NCI-H1105 (cell line): Measurements from ENCODE around the gene LMAN2L.
A peak's percentile ranks its signal among the peaks of the same experiment; 100 is the strongest.
"Not testable (repeated sequence)": the region's sequence is repeated elsewhere in the genome, so short reads cannot be mapped to it uniquely, and the experiment has no call there.

Experiments used
- DNase-seq: peaks from one replicate; lab custom pipeline; 2025; lab: John Stamatoyannopoulos, UW

The LMAN2L gene

DNA sequence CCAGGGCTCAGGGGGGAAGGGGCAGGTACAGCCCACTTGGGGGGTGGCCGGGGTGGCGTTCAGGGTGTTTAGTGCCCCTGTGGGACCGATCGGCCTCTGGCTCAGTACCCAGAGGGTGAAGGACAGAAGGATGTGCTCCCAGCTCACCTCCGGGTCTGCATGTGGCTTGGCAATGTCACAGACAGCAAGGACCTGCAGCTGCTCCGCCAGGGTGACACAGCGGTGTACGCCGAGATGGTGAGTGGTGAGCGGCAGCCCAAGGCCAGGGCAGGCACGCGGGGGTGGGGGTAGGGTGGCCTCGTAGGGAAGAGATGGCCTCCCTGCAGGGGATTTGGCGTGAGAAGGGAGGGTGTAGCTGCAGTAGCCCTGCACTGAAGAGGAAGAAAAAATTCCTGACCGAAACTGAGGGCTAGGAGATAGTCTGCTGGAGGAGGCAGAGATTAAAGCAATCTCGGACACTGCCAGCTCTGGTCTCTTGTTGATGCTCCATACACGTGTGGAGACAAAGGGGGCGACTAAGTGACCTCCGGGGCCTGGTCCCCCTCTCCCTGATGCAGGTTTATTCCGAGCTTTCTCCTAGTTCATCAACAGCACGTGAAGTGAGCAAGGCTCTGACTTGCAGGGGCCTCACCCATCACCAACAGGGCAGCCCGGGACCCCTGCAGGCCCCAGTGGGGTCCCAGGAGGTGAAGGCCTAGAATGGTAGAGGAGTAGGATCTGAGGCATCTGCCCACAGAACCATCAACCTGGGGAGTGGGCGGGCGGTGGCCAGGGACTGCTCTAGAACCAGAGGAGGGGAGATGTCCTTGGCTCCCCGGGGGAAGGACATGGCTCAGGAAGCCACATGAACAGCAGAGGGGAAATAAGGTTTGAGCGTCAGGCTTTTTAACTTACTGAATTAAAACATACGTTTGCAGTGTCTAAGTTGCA, 51.9 kb downstream of the LMAN2L start:
- DNase-seq, result no peak

DNA sequence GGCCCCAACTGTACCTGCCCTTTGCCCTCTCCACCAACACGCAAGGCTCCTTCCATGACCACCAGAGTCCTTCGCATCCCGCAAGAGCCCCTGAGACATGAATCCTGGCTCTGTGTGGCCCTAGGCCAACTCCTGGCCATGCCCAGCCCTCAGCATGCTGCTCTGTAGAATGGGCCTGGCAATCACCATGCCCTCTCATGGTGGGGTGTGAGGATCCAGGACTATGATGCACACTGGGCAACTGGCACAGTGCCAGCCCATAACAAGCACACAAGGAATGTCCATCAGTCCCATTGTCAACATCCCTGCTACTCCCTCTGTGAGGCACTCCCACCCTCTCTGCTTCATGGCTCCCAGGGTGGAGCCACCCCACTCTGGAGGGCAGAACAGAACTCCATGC, 52.6 kb downstream of the LMAN2L start:
- no peak for DNase-seq

DNA sequence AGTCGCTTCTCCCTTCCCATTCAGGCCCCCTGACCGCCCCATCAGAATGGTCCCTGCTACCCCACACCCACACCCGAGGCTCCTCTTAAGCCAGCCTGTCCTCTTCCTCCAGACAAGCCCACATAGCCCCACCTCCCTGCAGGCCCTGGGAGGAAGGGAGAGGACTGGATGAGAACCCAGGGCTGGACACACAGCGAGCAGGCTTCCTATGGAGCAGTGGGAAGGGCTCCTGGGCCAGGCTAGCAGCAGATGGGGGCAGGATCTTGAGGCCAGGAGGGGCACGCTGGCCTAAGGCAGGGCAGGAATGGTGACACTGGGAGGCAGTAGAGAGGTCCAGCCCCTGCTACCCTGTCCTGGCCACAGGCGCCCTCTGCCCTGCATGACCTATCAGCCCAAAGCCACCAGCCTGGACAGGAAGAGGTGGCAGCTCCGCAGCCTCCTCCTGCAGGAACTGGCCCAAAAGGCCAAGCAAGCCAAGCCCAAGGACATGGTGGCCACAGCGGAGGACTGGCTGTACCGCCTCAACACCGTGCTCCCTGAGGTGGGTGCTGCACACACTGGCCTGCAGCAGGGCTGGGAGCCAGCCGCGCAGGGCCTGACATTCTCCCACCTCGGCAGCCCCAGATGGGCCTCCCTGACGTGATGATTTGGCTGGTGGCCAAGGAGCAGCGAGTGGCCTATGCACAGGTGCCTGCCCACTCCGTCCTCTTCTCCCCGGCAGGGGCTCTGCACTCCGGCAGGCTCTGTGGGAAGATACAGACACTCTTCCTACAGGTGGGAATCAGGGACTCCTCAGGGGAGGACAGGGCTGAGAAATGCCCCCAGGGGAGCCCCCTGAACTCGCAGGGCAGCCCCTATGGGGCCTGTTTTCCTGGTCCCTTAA, 54.0 kb downstream of the LMAN2L start:
- DNase-seq, result peak; percentile 78

DNA sequence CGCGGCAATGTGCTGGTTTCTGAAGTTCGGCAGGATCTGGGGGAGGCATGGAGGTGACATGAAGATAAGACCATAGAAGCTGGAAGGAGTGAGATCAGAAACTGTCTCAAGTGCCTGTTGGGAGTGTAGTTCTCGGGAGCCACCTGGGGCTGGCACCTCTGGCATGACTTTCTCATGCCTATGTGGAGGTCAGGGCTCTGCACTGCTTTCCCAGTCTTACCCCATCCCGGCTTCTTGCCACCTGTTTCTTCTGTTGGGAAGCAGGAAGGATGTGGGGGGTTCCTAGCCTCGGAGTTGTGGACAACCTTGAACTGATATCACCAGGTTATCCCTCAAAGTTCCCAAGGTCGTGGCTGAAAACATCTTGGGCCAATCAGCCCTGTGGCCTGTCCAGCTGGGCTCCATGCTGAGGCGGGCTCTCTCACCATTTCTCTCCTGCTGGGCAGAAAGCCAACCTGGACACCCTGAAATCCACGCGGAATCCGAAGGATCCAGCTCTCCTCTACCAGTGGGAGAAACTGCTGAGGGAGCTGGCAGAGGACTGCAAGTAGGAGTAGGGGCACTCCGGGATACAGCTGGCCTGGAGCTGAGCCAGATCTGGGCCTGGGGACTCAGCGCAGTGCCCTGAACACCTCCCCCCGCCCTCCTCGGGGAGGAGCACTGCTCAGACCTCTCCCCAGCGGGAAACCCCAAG, 54.8 kb downstream of the LMAN2L start:
- peak; percentile 4 for DNase-seq

DNA sequence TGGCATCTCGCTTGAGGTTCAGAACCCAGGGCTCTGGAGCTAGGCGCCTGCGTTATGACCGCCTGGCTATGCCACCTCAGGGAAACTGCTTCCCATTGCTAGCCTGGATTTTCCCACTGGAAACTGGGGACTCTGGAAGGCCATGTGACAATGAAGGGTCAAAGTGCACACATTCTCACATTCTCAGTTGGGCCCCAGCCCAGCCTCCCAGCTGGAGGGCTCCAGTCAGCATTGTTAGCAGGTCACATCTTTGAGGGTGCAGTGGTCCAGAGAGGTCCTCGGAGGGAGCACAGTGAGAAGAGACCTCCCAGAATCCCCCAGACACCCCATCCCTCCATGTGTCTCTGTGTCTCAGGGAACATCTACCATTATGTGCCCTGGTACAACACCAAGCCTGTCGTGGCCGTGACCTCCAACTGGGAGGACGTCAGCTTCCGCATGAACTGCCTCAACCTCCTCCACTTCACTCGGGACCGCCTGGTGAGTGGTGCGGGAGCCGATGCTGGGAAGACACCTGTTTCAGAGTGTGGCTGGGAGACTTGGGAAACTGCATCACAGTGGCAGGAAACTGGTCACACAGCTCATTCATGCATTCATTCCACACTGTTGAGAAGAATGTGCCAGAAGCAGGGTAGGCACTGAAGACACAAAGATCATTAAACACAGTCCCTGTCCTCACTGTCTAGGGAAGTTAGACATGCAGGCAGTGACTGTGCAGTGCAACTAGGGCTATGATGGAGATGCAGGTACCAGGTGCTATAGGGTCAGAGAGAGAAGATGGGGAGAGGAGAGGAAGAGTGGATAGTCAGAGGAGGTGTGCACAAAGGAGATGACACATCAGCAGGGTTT, 55.7 kb downstream of the LMAN2L start:
- no peak for DNase-seq

DNA sequence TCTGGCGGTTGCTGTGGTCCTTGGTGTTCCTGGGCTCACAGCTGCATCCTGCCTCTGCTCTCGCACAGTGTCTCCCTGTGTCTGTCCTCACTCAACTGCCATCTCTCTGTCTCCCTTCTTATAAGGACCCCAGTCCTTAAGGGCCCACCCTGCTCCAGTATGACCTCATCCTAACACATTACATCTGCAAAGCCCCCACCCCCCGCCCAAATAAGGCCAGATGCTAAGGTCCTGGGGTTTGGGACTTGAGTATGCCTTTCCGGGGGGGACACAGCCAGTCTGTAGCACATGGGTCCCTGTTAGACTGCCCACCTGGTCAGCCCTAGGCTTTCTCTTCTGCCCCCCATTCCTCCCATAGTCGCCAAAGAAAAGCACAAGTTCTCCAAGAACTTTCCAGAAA, 56.6 kb downstream of the LMAN2L start:
- no peak for DNase-seq

DNA sequence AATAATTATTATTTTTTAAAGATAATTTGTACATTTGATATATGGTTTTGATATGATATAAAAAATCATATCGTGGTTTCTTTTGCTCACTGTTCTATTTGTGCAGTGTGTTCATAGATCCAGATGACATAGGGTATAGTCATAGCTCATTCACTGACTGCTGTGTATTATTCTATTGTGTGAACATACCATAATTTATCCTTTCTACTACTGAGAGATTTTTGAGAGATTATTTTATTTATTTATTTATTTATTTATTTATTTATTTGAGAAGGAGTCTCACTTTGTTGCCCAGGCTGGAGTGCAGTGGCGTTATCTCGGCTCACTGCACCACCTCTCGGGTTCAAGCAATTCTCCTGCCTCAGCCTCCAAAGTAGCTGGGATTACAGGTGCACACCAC, 58.3 kb downstream of the LMAN2L start:
- DNase-seq, result no peak

DNA sequence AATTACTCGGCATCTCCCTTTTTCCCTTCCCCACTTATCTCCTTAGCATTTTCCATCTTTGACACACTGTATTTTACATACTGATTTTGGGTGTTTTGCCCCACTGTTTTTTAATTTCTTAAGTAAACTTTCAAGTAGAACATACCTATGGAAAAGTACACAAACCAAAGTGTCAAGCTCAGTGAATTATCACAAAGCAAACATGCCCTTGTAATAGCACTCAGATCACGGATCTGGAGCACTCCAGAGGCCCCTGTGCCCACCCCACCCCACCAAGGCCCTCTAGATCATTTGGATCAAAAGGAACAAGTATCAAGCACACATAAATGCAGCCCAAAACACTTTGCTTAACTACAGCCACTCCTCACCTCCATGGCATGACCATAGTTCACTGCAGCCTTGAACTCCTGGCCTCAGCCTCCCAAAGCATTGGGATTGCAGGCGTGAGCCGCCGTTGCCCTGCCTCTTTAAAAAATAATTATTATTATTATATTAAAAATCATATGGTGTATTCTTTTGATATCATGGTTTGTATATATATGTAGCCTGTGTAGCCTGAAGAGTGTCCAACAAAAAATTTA, 59.2 kb downstream of the LMAN2L start:
- no peak for DNase-seq

DNA sequence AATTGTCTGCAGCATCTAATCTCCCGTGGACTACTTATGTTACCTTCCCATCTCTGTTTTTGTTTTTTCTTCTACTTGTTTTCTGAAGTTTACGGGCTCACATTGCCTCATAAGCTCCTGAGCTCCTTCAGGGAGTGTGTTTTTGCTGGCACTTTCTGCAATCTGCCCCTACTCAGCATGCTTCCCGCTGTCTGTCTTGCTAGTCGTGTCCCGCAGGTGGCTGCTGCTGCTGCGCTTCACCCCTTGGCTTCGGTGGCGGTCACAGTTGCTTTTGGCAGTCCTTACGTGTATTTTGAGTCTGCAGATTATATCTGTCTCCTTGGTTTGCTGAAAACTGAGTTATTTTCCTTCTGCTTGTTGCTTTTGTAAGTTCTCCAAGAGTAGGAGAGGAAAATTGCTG, 60.0 kb downstream of the LMAN2L start:
- DNase-seq, result no peak

DNA sequence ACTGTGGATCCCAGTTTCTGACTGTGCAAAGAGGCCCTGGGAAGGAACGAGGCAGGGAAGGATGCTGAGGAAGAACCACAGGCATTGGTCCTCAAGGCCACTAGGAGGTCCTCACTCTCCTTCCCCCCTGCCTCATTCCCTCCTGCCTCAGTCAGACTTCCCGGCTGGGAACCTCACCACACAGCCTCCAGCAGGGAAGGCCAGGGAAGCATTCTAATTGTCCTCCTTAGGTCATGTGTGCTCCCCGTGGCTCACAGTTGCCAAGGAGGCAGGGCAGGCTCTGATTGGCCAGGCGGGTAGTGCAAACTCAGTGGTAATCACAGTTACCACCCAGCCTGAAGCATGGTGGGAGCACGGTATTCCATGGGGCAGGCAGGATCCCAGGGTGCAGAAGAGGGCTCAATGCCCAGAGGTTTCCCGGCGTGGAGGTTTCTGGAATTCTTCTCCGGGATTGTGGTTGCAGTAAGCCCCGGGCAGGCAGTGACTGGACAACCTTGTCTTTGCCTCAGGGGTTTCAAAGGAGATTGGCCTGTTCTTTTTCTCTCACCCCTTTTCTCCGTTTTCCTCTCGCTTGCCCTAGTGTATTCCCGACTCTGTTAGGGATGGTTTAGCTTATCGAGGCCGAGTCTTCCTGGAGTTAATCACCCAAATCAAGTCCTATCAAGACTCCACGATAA, 70.2 kb downstream of the LMAN2L start:
- no peak for DNase-seq

DNA sequence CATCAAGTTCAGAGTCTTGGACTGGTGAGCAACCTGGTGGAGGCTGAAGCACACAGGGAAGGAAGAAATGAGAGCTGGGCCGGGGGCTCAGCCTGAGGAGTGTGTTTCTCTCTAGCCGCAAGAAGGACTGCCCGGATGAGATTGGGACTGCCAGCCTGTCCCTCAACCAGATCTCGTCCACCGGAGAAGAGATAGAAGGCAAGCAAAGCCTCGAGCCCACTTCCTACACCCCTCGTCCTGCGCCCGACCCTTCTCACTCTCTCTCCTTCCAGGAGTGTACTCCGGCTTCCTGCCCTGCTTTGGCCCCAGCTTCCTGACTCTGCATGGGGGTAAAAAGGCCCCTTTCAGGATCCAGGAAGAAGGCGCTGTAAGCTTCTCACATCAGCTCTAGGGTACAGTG, 71.1 kb downstream of the LMAN2L start:
- no peak for DNase-seq

DNA sequence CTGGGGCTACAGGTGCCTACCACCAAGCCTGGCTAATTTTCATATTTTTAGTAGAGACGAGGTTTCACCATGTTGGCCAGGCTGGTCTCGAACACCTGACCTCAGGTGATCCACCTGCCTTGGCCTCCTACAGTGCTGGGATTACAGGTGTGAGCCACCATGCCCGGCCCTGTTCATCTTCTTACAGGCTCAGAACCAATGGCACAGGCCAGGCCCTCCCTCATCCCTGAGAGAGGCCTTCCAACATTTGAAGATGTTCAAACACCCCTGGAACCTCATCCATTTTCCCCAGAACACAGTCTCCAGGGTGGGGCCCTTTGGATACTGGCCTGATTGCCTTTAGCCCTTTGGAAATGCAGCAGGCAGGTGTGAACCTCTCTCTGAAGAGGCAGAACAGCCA, 74.1 kb downstream of the LMAN2L start:
- not testable (repeated sequence) for DNase-seq

DNA sequence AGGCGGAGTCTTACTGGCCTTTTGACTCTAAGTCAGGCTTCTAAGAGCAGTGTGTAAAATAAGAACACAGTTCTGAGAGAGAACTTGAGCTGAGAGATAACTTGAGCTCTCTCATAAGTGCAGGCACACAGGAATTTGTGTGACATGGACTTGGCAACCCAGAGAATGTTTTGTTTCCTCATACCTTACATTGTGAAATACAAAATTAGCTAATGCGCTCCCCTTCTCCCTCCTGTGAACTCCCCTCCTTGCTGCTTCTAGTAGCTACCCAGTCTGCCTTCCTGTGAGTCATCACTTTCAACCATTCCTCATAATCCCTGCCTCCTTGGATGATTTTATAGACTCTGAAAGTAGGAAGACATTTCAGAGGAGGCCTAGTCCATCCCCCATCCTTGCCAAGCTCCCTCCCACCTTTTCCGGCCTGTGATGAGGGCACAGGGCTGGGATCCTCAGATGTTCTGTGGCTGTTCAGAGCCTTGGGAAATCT, 74.7 kb downstream of the LMAN2L start:
- DNase-seq, result no peak

DNA sequence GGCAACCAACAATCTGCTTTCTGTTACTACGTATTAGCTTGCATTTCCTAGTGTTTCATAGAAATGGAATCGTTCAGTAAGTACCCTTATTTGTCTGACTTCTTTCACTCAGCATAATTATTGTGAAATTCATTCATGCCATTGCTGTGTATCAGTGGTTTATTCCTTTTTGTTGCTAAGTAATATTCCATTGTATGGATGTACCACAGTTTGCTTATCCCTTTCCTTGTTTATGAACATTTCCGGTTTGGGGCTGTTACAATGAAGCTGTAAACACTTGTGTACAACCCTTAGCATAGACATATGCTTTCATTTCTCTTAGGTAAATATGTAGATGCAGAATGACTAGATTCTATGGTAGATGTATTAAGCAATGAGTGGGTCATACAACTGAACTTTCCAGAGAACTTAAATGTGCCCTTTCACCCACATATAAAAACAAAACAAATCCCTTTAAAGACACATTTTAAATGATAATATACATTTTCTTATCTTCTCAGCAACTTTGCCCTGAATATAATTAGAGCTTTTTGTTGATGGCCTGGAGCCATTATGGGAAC, 75.4 kb downstream of the LMAN2L start:
- DNase-seq, result no peak

DNA sequence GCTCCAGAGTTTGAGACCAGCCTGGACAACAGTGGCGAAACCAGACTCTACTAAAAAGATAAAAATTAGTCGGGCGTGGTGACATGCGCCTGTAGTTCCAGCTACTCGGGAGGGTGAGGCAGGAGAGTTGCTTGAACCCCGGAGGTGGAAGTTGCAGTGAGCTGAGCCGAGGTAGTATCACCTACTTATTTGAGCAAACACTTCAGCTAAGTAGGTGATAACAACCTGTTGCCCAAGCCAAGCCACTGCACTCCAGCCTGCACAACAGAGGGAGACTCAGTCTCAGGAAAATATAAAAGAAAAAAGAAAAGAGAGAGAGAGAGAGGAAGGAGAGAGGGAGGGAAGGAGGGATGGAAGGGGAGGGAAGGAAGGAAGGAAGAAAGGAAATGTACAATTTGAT, 76.0 kb downstream of the LMAN2L start:
- DNase-seq, result no peak

DNA sequence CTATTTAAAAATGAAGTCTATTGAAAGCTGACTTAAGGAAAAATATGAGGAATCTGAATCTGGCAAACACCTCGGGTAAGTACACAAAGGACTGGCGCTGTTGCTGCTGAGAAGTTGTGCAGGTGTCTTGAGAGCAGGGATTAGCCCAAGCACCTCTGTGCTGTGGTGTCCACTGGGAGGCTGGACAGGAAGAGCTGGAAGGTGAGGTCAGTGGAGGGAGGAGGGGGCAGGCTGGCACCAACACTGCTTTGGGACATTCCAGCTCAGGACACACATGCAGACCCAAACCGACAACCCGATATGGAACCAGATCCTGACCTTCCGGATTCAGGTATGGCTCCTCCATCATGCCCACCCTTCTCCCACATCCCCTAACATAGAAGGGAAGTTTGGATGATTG, 76.7 kb downstream of the LMAN2L start:
- DNase-seq, result no peak

DNA sequence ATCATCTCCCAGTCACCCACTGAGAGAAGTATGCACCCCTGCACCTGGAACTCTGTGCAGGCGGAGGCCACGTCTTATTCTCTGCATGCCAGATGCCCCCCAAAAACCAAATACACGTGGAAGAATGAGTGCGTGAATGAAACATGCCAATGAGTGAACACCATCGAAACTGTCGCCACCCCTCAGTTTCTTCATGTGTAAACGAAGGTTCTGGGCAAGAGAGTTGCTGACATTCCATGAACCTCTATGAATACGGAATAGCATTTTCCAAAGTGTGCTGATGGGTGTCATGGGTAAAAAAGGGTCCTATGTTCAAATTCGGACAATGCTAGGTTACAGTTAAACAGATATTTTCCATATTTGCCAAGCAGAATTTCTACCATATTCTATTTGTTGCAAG, 77.5 kb downstream of the LMAN2L start:
- no peak for DNase-seq

DNA sequence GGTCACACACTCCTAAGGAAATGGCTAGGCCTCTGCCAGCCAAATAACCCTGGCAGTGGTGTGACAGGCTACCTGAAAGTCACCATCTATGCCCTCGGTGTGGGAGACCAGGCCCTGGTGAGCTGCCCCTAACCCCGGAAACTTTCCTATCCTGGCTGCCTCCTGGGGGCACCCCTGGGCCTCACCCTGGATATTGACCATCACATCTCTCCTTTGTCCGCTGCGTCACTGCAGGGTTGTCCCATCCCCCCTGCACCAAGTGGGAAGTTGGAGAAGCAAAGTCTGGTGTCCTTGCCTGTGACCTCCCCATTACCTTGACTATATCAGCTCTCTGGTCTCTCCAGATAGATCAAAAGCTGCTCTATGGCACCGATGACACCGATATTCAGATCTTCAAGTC, 78.5 kb downstream of the LMAN2L start:
- no peak for DNase-seq

DNA sequence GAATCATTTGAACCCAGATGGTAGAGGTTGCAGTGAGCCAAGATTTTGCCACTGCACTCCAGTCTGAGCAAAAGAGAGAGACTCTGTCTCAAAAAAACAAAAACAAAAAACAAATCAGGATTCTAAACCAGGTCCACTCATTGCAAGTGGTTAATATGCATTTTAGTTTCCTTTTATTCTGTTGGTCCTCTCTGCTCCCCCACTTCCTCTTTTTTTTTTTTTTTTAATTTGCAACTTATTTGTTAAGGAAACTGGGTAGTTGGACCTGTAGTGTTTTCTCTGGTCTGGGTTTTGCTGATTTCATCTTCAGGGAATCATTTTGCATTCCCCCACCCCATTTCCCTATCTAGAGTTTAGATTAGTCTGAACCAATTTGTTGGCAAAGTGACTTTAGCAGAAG, 83.3 kb downstream of the LMAN2L start:
- DNase-seq, result no peak
